ENCODE measurements around the gene ZNF224. TPM values are rescaled to one million over a fixed set of nuclear protein-coding genes. Genes with fewer than 3 reads are reported as not detected.

Gene ZNF224
- polyA plus RNA-seq, 1 experiment = 17.5 TPM

- Histone ChIP-seq H3K9me3 (ENCODE audit: control insufficient read depth, insufficient read depth, low read length) (peaks cover 7% of the 10 kb centered on the region), H3K27me3 (ENCODE audit: control insufficient read depth, insufficient read depth, low read length) (no peaks in the 10 kb centered on the region), H3K4me3 (ENCODE audit: low read depth, low read length) (no peak overlapping the region), H3K27ac (ENCODE audit: low read depth, low read length) (no peak overlapping the region)
- ChIA-PET POLR2A (no interaction called here), CTCF (no interaction called here)
- TF ChIP-seq CTCF (IDR thresholded peaks at IDR 0.05; ENCODE audit: low read depth, low read length) = no peak
- DNase-seq (ENCODE audit: low read depth, low spot score) = no peak
These were observed 34.9 kb upstream of the ZNF224 start for GRCh38 chr19:44059229-44059628.

DNA sequence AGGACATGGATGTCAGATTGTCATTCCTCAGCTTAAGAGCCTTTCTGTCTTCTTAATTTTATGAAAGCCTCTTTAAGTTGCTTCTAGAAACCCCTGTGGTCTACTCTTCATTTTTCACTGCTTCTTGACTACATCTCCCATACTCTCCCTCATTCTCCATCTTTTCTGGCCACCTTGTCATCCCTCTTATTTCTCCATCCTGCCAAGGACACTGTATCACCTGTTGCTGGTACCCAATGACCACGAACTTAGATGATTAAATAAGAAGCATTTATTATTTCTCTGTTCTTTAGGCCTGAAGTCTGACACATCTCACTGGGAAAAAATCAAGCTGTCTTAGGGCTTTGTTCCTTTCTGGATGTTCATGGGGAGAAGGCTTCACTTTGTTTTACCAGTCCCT is 33.1 kb upstream of the ZNF224 start:
- Histone ChIP-seq H3K4me3 (ENCODE audit: low read depth, low read length) (no peak overlapping the region), H3K27ac (ENCODE audit: low read depth, low read length) (no peak overlapping the region), H3K9me3 (ENCODE audit: control insufficient read depth, insufficient read depth, low read length) (peaks cover 14% of the 10 kb centered on the region), H3K27me3 (ENCODE audit: control insufficient read depth, insufficient read depth, low read length) (no peaks in the 10 kb centered on the region)
- POLR2A ChIA-PET = no interaction called here
- no peak for TF ChIP-seq CTCF (IDR thresholded peaks at IDR 0.05; ENCODE audit: low read depth, low read length)
- no peak for DNase-seq (ENCODE audit: low read depth, low spot score)
- CTCF ChIA-PET = no interaction called here

- H3K27me3 ChIP-seq (ENCODE audit: control insufficient read depth, insufficient read depth, low read length) = no peaks in the 10 kb centered on the region
- H3K27ac ChIP-seq (ENCODE audit: low read depth, low read length) = no peak overlapping the region
- peaks cover 31% of the 10 kb centered on the region for H3K9me3 ChIP-seq (ENCODE audit: control insufficient read depth, insufficient read depth, low read length)
- H3K4me3 ChIP-seq (ENCODE audit: low read depth, low read length) = no peak overlapping the region
- no peak for DNase-seq (ENCODE audit: low read depth, low spot score)
- TF ChIP-seq CTCF (IDR thresholded peaks at IDR 0.05; ENCODE audit: low read depth, low read length) = no peak
- CTCF ChIA-PET = interaction anchor here (0.6 kb wide), 1 partner anchor 61 kb away, joined by 3 read pairs; no protein-coding TSS in a partner anchor
- POLR2A ChIA-PET = no interaction called here
These were observed 27.9 kb upstream of the ZNF224 start for GRCh38 chr19:44066305-44066704.

- TF ChIP-seq CTCF (IDR thresholded peaks at IDR 0.05; ENCODE audit: low read depth, low read length) = no peak
- ChIA-PET POLR2A (no interaction called here), CTCF (no interaction called here)
- H3K4me3 ChIP-seq (ENCODE audit: low read depth, low read length) = no peak overlapping the region
- H3K27me3 ChIP-seq (ENCODE audit: control insufficient read depth, insufficient read depth, low read length) = no peaks in the 10 kb centered on the region
- H3K9me3 ChIP-seq (ENCODE audit: control insufficient read depth, insufficient read depth, low read length) = peaks cover 24% of the 10 kb centered on the region
- no peak for DNase-seq (ENCODE audit: low read depth, low spot score)
- no peak overlapping the region for H3K27ac ChIP-seq (ENCODE audit: low read depth, low read length)
These were observed 24.7 kb upstream of the ZNF224 start for GRCh38 chr19:44069415-44069814.

DNA sequence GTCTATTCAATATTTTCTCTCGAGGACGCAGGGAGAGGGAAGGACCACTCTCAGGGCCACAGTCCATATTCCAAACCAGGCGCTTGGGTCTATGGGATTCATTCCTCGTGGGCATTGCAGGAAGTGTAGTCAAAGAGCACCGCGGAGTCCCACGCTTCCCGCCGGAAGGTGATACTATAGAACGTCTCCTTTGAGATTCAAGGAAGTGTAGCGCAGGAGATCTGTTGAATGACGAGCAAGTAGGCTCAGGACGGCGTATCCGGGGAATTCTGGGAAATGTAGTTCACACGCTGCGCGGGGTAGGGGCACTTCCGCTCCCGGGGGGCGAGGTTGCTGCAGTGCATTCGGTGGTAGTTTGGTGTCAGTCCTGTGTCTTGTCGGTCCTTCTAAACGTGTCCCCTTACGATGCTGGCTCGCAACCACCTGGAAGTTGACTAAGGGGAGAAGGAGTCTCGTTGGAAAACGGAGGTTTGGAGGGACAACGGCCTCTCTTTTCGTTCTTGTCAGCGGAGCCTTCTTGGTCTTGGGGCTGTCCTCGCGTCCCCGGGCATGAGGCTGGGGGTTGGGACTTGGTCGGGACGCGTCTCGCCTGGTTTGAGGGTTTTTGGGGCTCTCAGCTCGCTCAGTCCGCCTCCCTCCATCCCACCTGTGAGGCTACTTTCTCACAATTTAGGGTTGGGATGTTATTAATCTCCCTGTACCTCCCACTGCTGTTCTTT is 22.2 kb upstream of the ZNF224 start, which contains the start of gene ZNF284:
Gene ZNF284, plus strand, starts transcription at position 336 of the 719 bp plus-strand sequence. CDS start 4,231 bp downstream, outside the sequence.
- Histone ChIP-seq H3K4me3 (ENCODE audit: low read depth, low read length) (peak within 1 kb of the TSS; percentile 90), H3K27me3 (ENCODE audit: control insufficient read depth, insufficient read depth, low read length) (no peaks in the 10 kb centered on the region), H3K9me3 (ENCODE audit: control insufficient read depth, insufficient read depth, low read length) (peaks cover 9% of the 10 kb centered on the region; the same call in 1 of the 2 replicates), H3K27ac (ENCODE audit: low read depth, low read length) (peak within 1 kb of the TSS; percentile 54)
- ChIA-PET POLR2A (no interaction called here), CTCF (interaction anchor here (0.9 kb wide), 1 partner anchor 9 kb away, joined by 3 read pairs; no protein-coding TSS in a partner anchor)
- DNase-seq (ENCODE audit: low read depth, low spot score) = peak; percentile 76
- TF ChIP-seq CTCF (IDR thresholded peaks at IDR 0.05; ENCODE audit: low read depth, low read length) = 0 out of 2 replicates have a peak, but pooled peaks have one; percentile 9
